ENCODE data around the gene FBRSL1.

GRCh38 chr12:132505852-132506219, 15.9 kb downstream of the FBRSL1 start:
- TF ChIP-seq CTCF (conservative IDR thresholded peaks at IDR 0.05; ENCODE audit: low read depth, low read length), result no peak
- TF ChIP-seq EZH2 (IDR thresholded peaks at IDR 0.05; ENCODE audit: borderline replicate concordance, low read depth, low read length, poor library complexity, severe bottlenecking), result no peak
